Measurements from ENCODE around the gene HMGB3. TPM values are rescaled to one million over a fixed set of nuclear protein-coding genes. Genes with fewer than 3 reads are reported as not detected.

The HMGB3 gene
- 10 to 100 TPM; 29.6 to 48.8 TPM for total RNA-seq
- polyA plus RNA-seq (ENCODE audit: insufficient read length in 2 of 2), result 100 to 1,000 TPM; 128 to 147 TPM
- long read RNA-seq, donor 1, transcript HMGB3-201 (5 exons, 3,560 nt), result major isoform, 14 of 61 reads
- long read RNA-seq, donor 1, partial matches to known transcripts, result 40 of 61 reads
- long read RNA-seq, donor 1, other reads (novel, unspliced or antisense), result 0 of 61 reads
- long read RNA-seq, donor 2, transcript HMGB3-201 (5 exons, 3,560 nt), result major isoform, 9 of 28 reads
- long read RNA-seq, donor 2, partial matches to known transcripts, result 16 of 28 reads
- long read RNA-seq, donor 2, other reads (novel, unspliced or antisense), result 0 of 28 reads
- long read RNA-seq, donor 3, transcript HMGB3-201 (5 exons, 3,560 nt), result major isoform, 27 of 51 reads
- long read RNA-seq, donor 3, partial matches to known transcripts, result 23 of 51 reads
- long read RNA-seq, donor 3, other reads (novel, unspliced or antisense), result 0 of 51 reads
- long read RNA-seq, donor 4, transcript HMGB3-201 (5 exons, 3,560 nt), result major isoform, 35 of 69 reads
- long read RNA-seq, donor 4, partial matches to known transcripts, result 30 of 69 reads
- long read RNA-seq, donor 4, other reads (novel, unspliced or antisense), result 0 of 69 reads

DNA sequence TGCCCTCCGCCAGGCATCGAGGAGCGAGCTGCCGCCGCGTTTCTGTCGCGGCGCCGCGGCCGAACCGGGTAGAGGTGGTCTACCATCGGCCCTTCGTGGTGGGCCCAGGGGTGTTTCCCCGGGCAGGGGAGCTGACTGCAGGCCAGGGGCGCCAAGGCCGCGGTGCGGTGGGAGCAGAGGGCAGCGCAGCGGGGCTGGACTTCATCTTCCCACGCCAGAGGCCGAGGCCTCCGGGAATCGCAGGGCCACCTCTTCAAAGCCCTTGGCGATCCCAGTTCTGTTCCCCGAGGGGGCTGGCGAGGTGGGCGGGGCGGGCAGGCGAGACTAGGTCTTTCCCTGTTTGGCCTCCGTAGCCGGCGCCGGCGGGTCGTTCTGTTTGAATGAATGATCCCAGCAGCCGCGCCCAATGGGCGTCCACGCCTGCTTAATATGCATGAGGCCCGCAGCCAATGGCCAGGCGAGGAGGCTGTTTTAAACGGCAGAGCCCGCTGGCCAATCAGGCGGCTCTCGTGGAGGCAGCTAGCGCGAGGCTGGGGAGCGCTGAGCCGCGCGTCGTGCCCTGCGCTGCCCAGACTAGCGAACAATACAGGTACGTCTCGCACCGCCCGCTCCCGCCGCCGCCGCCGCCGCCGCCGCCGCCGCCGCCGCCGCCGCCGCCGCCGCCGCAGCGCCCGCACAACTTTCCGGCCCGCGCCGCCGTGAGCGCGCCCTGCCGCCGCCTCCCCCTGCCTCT lies at the start of gene HMGB3:
Gene HMGB3, plus strand, starts transcription at position 548 of the 733 bp plus-strand sequence. CDS start 2,265 bp downstream, outside the sequence.
- peaks cover 4% of the 10 kb centered on the region for H3K4me1 ChIP-seq (ENCODE audit: control insufficient read depth, insufficient read depth, low read length)
- no peak within 1 kb of the TSS for H3K27ac ChIP-seq (ENCODE audit: low read depth, low read length)
- H3K4me3 ChIP-seq (ENCODE audit: low read depth, low read length), result peak within 1 kb of the TSS; percentile 53
- 29% methylated on average over 87 of the region's 90 CpGs for WGBS (ENCODE audit: insufficient coverage)
- H3K36me3 ChIP-seq (ENCODE audit: control insufficient read depth, insufficient read depth, low read length), result no peaks in the 10 kb centered on the region
- peak in 5 of 6 donors; percentile 63 to 97 (median 82) for DNase-seq (ENCODE audit: low read depth in 4 of 6, low spot score in 6 of 6)
- H3K9me3 ChIP-seq (ENCODE audit: control insufficient read depth, insufficient read depth, low read length), result no peaks in the 10 kb centered on the region
- no peaks in the 10 kb centered on the region for H3K27me3 ChIP-seq (ENCODE audit: control insufficient read depth, insufficient read depth, low read length)

GRCh38 chrX:150933945-150934350 lies 49.2 kb upstream of the HMGB3 start:
- WGBS (ENCODE audit: insufficient coverage), result 39% methylated on average over 4 of the region's 5 CpGs
- H3K4me1 ChIP-seq (ENCODE audit: control insufficient read depth, insufficient read depth, low read length), result no peaks in the 10 kb centered on the region
- H3K4me3 ChIP-seq (ENCODE audit: low read depth, low read length), result no peak overlapping the region
- no peaks in the 10 kb centered on the region for H3K27me3 ChIP-seq (ENCODE audit: control insufficient read depth, insufficient read depth, low read length)
- H3K27ac ChIP-seq (ENCODE audit: low read depth, low read length), result no peak overlapping the region
- H3K36me3 ChIP-seq (ENCODE audit: control insufficient read depth, insufficient read depth, low read length), result no peaks in the 10 kb centered on the region
- DNase-seq (ENCODE audit: low read depth in 4 of 6, low spot score in 6 of 6), result no peak
- H3K9me3 ChIP-seq (ENCODE audit: control insufficient read depth, insufficient read depth, low read length), result no peaks in the 10 kb centered on the region

- no peak overlapping the region for H3K27ac ChIP-seq (ENCODE audit: low read depth, low read length)
- peak in 2 of 6 donors; percentile 25 to 48 for DNase-seq (ENCODE audit: low read depth in 4 of 6, low spot score in 6 of 6)
- H3K4me1 ChIP-seq (ENCODE audit: control insufficient read depth, insufficient read depth, low read length), result no peaks in the 10 kb centered on the region
- H3K27me3 ChIP-seq (ENCODE audit: control insufficient read depth, insufficient read depth, low read length), result no peaks in the 10 kb centered on the region
- WGBS (ENCODE audit: insufficient coverage), result 20% methylated on average over 4 of the region's 5 CpGs
- H3K4me3 ChIP-seq (ENCODE audit: low read depth, low read length), result no peak overlapping the region
- no peaks in the 10 kb centered on the region for H3K9me3 ChIP-seq (ENCODE audit: control insufficient read depth, insufficient read depth, low read length)
- no peaks in the 10 kb centered on the region for H3K36me3 ChIP-seq (ENCODE audit: control insufficient read depth, insufficient read depth, low read length)
These were observed 48.7 kb upstream of the HMGB3 start for GRCh38 chrX:150934453-150934852.

GRCh38 chrX:150935467-150935866 lies 47.7 kb upstream of the HMGB3 start:
- no peaks in the 10 kb centered on the region for H3K27me3 ChIP-seq (ENCODE audit: control insufficient read depth, insufficient read depth, low read length)
- H3K9me3 ChIP-seq (ENCODE audit: control insufficient read depth, insufficient read depth, low read length), result no peaks in the 10 kb centered on the region
- peak in 1 of 6 donors; percentile 6 for DNase-seq (ENCODE audit: low read depth in 4 of 6, low spot score in 6 of 6)
- no peaks in the 10 kb centered on the region for H3K4me1 ChIP-seq (ENCODE audit: control insufficient read depth, insufficient read depth, low read length)
- H3K4me3 ChIP-seq (ENCODE audit: low read depth, low read length), result no peak overlapping the region
- no peak overlapping the region for H3K27ac ChIP-seq (ENCODE audit: low read depth, low read length)
- no peaks in the 10 kb centered on the region for H3K36me3 ChIP-seq (ENCODE audit: control insufficient read depth, insufficient read depth, low read length)
- WGBS (ENCODE audit: insufficient coverage), result 63% methylated on average over 7 of the region's 7 CpGs

DNA sequence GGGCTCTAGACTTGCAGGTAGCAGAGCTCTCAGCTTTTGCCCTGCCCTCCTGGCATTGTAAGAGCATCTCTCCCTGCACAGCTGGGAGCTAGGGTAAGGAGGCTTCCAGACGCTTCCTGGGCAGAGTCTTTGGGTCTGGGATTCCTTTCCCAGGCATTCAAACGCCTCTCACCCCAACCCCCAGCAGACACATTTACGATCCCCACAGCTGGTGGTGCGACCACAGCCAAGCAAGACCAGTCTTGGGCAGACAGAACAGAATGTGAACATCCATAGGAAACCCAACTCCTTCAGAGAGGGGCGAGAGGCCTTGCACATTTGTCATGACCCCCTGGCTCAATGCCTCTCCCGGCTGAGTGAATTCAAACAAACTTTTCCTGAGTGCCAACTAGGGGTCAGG lies 46.6 kb upstream of the HMGB3 start:
- no peak for DNase-seq (ENCODE audit: low read depth in 4 of 6, low spot score in 6 of 6)
- Histone ChIP-seq H3K4me3 (ENCODE audit: low read depth, low read length) (no peak overlapping the region), H3K9me3 (ENCODE audit: control insufficient read depth, insufficient read depth, low read length) (no peaks in the 10 kb centered on the region), H3K36me3 (ENCODE audit: control insufficient read depth, insufficient read depth, low read length) (no peaks in the 10 kb centered on the region), H3K27me3 (ENCODE audit: control insufficient read depth, insufficient read depth, low read length) (no peaks in the 10 kb centered on the region), H3K27ac (ENCODE audit: low read depth, low read length) (no peak overlapping the region), H3K4me1 (ENCODE audit: control insufficient read depth, insufficient read depth, low read length) (no peaks in the 10 kb centered on the region)
- WGBS (ENCODE audit: insufficient coverage), result 34% methylated on average over 6 of the region's 6 CpGs

DNA sequence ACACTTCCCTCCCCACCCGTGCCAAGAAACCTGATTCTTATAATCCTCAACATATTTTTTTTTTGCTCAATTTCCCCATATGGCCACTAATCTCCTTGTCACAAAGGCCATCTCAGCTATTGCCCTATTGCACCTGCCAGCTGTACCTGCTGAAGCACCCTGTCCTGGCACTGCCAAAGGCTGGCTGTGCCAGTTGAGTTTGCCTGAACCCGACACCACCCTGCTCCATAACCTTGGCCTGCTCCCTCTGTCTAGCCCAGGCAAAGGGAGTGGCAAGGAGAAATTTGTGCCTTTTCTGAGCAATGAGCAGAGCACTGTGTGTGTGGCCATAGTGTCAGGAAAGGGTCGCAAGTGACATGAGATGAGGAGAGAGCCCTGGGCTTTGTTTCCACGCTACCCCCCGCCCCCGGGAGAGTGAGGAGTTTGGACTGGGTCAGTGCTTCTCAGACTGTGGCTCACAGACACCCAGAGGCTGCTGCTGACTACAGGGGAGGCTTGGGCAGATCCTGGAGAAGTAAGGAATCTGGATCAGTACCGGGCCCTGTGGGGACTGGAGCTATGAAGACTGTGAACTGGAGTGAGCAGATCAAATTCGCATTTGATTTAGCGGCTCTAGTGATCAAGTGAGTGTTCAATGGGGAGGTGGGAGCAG lies 42.2 kb upstream of the HMGB3 start:
- Histone ChIP-seq H3K4me3 (ENCODE audit: low read depth, low read length) (no peak overlapping the region), H3K9me3 (ENCODE audit: control insufficient read depth, insufficient read depth, low read length) (no peaks in the 10 kb centered on the region), H3K4me1 (ENCODE audit: control insufficient read depth, insufficient read depth, low read length) (no peaks in the 10 kb centered on the region), H3K27me3 (ENCODE audit: control insufficient read depth, insufficient read depth, low read length) (no peaks in the 10 kb centered on the region), H3K27ac (ENCODE audit: low read depth, low read length) (no peak overlapping the region), H3K36me3 (ENCODE audit: control insufficient read depth, insufficient read depth, low read length) (no peaks in the 10 kb centered on the region)
- DNase-seq (ENCODE audit: low read depth in 4 of 6, low spot score in 6 of 6), result no peak
- 70% methylated on average over 8 of the region's 9 CpGs for WGBS (ENCODE audit: insufficient coverage)

DNA sequence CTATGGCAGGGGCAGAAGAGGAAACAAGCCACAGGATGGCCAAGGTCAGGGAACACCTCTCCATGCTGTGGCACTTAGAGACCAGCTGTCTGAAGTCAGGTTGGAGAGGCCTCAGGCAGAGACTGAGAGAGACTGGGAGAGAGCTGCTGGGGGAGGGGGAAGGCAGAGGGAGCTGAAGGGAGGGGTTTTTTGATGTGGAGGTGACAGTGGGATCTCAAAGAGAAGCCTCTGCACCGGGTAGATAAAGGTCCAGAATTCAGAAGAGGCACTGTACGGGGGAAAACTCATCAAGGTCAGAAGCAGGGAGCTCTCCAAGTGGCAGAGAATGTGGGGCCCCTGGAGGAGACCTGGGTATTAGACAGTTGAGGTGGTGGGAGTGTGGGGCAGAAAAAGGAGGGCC lies 41.6 kb upstream of the HMGB3 start:
- 30% methylated on average over 2 of the region's 2 CpGs for WGBS (ENCODE audit: insufficient coverage)
- no peaks in the 10 kb centered on the region for H3K27me3 ChIP-seq (ENCODE audit: control insufficient read depth, insufficient read depth, low read length)
- DNase-seq (ENCODE audit: low read depth in 4 of 6, low spot score in 6 of 6), result no peak
- no peaks in the 10 kb centered on the region for H3K4me1 ChIP-seq (ENCODE audit: control insufficient read depth, insufficient read depth, low read length)
- H3K27ac ChIP-seq (ENCODE audit: low read depth, low read length), result no peak overlapping the region
- no peak overlapping the region for H3K4me3 ChIP-seq (ENCODE audit: low read depth, low read length)
- no peaks in the 10 kb centered on the region for H3K9me3 ChIP-seq (ENCODE audit: control insufficient read depth, insufficient read depth, low read length)
- H3K36me3 ChIP-seq (ENCODE audit: control insufficient read depth, insufficient read depth, low read length), result no peaks in the 10 kb centered on the region

DNA sequence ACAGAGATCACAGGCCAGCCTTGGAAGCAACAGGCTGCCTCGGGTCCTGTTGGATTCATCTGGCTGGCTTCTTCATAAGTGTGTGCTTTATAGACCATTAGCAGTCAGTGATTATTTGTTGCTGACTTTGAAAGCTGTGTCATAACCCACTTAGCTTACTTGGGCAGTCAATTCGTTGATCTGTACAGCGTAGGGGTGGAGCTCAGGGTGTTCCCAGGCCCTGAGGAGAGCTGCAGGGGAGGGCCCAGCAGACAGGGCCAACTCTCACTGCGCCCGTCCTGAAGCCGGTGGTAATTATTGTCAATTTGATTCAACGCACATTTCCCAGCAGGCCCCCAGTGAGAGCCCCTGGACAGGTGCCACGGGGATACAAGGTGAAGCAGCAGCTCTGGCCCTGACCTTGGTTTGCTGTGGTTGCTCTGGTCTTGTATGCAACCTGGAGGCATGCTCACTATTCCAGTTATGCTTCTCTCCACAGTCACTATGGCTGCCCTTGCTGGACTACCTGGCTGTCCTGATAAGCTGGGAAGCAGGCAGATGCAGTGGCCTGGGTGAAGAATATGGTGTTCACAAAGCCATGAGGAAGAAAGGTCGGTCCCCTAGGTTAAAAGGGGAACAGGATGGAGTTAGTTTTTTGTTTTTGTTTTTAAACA lies 40.1 kb upstream of the HMGB3 start:
- H3K36me3 ChIP-seq (ENCODE audit: control insufficient read depth, insufficient read depth, low read length), result no peaks in the 10 kb centered on the region
- H3K4me3 ChIP-seq (ENCODE audit: low read depth, low read length), result no peak overlapping the region
- H3K4me1 ChIP-seq (ENCODE audit: control insufficient read depth, insufficient read depth, low read length), result no peaks in the 10 kb centered on the region
- H3K27me3 ChIP-seq (ENCODE audit: control insufficient read depth, insufficient read depth, low read length), result no peaks in the 10 kb centered on the region
- 61% methylated on average over 8 of the region's 9 CpGs for WGBS (ENCODE audit: insufficient coverage)
- H3K27ac ChIP-seq (ENCODE audit: low read depth, low read length), result no peak overlapping the region
- no peak for DNase-seq (ENCODE audit: low read depth in 4 of 6, low spot score in 6 of 6)
- H3K9me3 ChIP-seq (ENCODE audit: control insufficient read depth, insufficient read depth, low read length), result no peaks in the 10 kb centered on the region

DNA sequence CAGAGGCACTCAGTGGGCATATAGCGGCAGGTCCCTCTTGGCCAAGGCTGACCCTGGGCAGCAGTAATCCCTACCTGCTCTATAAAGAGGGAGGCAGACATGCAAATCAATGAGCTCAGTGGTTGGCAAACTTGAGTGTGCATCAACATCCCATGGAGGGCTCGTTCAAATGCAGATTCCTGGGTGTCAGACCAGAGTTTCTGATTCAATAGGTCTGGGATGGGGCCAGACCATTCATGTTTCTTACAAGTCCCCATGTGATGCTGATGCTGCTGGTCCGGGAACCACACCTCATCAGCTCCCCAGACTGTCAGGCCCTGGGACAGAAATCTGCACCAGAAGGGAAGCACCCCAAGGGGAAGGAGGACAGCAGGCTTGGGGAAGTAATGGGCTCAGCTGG lies 38.9 kb upstream of the HMGB3 start:
- no peaks in the 10 kb centered on the region for H3K9me3 ChIP-seq (ENCODE audit: control insufficient read depth, insufficient read depth, low read length)
- no peak overlapping the region for H3K4me3 ChIP-seq (ENCODE audit: low read depth, low read length)
- 100% methylated on average over 1 of the region's 3 CpGs for WGBS (ENCODE audit: insufficient coverage)
- no peaks in the 10 kb centered on the region for H3K4me1 ChIP-seq (ENCODE audit: control insufficient read depth, insufficient read depth, low read length)
- no peaks in the 10 kb centered on the region for H3K27me3 ChIP-seq (ENCODE audit: control insufficient read depth, insufficient read depth, low read length)
- DNase-seq (ENCODE audit: low read depth in 4 of 6, low spot score in 6 of 6), result no peak
- no peaks in the 10 kb centered on the region for H3K36me3 ChIP-seq (ENCODE audit: control insufficient read depth, insufficient read depth, low read length)
- H3K27ac ChIP-seq (ENCODE audit: low read depth, low read length), result no peak overlapping the region
